ENCODE data around the gene MOGAT3.

DNA sequence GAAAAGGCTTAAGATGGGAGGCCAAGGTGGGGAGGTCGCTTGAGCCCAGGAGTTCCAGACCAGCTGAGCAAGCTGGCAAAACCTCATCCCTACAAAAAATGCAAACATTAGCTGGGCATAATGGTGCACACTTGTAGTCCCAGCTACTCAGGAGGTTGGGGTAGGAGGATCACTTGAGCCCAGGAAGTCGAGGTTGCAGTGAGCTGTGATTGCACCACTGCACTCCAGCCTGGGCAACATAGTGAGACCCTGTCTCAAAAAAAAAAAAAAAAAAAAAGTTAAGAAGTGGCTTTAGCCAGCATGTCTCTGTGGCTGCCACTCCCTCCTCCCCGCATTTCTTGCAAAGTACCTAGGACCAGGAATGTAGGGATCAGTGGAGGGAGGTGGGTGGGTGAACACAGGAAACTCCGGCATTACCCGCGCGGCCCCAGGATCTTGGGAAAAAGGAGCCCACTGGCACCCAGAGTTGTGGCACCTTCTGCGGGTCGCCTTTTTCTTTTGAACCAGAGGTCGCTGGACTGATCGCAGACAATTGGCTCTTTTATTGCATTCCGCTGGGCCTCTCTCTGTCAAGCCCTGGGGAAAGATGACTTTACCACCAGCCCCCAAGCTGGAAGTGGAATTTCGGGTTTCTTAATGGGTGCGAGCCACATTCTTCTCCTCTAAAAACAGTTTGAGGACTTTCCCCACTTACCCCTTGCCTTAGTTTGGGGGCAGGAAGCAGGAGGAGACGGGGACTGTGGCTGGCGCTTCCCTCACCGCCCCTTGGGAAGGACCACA is 39.0 kb downstream of the MOGAT3 start:
- TF ChIP-seq, protein P1, sequence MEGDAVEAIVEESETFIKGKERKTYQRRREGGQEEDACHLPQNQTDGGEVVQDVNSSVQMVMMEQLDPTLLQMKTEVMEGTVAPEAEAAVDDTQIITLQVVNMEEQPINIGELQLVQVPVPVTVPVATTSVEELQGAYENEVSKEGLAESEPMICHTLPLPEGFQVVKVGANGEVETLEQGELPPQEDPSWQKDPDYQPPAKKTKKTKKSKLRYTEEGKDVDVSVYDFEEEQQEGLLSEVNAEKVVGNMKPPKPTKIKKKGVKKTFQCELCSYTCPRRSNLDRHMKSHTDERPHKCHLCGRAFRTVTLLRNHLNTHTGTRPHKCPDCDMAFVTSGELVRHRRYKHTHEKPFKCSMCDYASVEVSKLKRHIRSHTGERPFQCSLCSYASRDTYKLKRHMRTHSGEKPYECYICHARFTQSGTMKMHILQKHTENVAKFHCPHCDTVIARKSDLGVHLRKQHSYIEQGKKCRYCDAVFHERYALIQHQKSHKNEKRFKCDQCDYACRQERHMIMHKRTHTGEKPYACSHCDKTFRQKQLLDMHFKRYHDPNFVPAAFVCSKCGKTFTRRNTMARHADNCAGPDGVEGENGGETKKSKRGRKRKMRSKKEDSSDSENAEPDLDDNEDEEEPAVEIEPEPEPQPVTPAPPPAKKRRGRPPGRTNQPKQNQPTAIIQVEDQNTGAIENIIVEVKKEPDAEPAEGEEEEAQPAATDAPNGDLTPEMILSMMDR (conservative IDR thresholded peaks at IDR 0.05; ENCODE audit: low read depth in 2 of 2) = no peak
- TF ChIP-seq EZH2 (IDR thresholded peaks at IDR 0.05; ENCODE audit: low read depth, unreplicated experiment) (no peak), POLR2AphosphoS5 (IDR thresholded peaks at IDR 0.05; ENCODE audit: low read depth) (no peak), CREB1 (CRISPR knock-in tag; IDR thresholded peaks at IDR 0.05; ENCODE audit: low read depth) (no peak), ETS1 (IDR thresholded peaks at IDR 0.05) (no peak), EZH2phosphoT487 (IDR thresholded peaks at IDR 0.05; ENCODE audit: unreplicated experiment) (no peak), NANOG (IDR thresholded peaks at IDR 0.05; ENCODE audit: borderline replicate concordance) (no peak), JUNB (IDR thresholded peaks at IDR 0.05; ENCODE audit: unreplicated experiment) (no peak), ZNF331 (CRISPR knock-in tag; IDR thresholded peaks at IDR 0.05; ENCODE audit: low read depth) (no peak)
- TF ChIP-seq, protein P2, sequence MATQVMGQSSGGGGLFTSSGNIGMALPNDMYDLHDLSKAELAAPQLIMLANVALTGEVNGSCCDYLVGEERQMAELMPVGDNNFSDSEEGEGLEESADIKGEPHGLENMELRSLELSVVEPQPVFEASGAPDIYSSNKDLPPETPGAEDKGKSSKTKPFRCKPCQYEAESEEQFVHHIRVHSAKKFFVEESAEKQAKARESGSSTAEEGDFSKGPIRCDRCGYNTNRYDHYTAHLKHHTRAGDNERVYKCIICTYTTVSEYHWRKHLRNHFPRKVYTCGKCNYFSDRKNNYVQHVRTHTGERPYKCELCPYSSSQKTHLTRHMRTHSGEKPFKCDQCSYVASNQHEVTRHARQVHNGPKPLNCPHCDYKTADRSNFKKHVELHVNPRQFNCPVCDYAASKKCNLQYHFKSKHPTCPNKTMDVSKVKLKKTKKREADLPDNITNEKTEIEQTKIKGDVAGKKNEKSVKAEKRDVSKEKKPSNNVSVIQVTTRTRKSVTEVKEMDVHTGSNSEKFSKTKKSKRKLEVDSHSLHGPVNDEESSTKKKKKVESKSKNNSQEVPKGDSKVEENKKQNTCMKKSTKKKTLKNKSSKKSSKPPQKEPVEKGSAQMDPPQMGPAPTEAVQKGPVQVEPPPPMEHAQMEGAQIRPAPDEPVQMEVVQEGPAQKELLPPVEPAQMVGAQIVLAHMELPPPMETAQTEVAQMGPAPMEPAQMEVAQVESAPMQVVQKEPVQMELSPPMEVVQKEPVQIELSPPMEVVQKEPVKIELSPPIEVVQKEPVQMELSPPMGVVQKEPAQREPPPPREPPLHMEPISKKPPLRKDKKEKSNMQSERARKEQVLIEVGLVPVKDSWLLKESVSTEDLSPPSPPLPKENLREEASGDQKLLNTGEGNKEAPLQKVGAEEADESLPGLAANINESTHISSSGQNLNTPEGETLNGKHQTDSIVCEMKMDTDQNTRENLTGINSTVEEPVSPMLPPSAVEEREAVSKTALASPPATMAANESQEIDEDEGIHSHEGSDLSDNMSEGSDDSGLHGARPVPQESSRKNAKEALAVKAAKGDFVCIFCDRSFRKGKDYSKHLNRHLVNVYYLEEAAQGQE (IDR thresholded peaks at IDR 0.05; ENCODE audit: unreplicated experiment) = no peak
